NCI-H146 (cell line): ENCODE data around the gene RTKN.

Source experiments
- DNase-seq: peaks from one replicate; lab custom pipeline; 2025; lab: John Stamatoyannopoulos, UW

The RTKN gene

GRCh38 chr2:74378007-74378406, 63.7 kb downstream of the RTKN start:
- DNase-seq: no peak

DNA sequence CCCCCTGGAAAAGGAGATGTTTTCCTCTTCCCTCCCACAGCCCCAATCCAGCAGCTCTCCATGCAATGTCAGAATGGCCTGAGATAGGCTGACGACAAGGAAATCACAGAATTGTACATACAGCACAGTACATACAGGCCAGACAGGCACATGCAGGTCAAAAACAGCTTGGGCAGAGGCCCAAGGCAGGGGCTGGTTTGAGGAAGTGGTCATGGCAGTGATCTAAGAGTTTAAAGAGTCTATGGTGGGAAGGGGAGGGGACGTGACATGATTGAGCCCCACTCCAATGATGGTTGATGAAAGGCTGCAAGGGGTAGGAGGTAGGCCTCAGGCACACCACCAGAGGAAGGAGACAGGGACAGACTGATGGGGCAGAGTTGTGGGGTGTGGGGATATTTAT, 65.9 kb downstream of the RTKN start:
- DNase-seq: no peak
